Measurements from ENCODE around the gene SLC35B3.
"Not testable (repeated sequence)": the region's sequence is repeated elsewhere in the genome, so short reads cannot be mapped to it uniquely, and the experiment has no call there.

The SLC35B3 gene

GRCh38 chr6:8435093-8435844, at the start of gene SLC35B3:
SLC35B3 (minus strand) TSS chr6:8435545.
- peak; percentile 96 for DNase-seq (ENCODE audit: low read depth, low spot score)

GRCh38 chr6:8483650-8484049, 48.3 kb upstream of the SLC35B3 start:
- no peak for DNase-seq (ENCODE audit: low read depth, low spot score)

- no peak for DNase-seq (ENCODE audit: low read depth, low spot score)
Observed at GRCh38 chr6:8481727-8482126, 46.4 kb upstream of the SLC35B3 start.

DNA sequence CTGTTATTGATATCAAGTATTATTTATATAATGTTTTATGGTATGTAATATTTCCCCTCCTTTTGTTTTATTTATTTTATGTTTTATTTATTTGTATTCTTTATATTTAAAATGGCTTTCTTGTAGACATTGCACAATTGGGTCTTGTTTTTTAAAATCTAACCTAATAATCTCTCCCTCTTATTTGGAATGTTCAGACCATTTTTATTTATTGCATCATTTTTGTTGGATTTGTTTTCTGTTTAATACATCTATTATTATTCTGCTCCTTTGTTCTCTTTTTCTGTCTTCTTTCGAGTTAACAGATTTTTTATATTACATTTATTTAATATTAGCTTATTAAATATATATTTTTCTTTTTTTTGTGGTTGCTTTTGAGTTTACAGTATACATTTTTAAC, 43.1 kb upstream of the SLC35B3 start:
- no peak for DNase-seq (ENCODE audit: low read depth, low spot score)

GRCh38 chr6:8476656-8477055, 41.3 kb upstream of the SLC35B3 start:
- no peak for DNase-seq (ENCODE audit: low read depth, low spot score)

DNA sequence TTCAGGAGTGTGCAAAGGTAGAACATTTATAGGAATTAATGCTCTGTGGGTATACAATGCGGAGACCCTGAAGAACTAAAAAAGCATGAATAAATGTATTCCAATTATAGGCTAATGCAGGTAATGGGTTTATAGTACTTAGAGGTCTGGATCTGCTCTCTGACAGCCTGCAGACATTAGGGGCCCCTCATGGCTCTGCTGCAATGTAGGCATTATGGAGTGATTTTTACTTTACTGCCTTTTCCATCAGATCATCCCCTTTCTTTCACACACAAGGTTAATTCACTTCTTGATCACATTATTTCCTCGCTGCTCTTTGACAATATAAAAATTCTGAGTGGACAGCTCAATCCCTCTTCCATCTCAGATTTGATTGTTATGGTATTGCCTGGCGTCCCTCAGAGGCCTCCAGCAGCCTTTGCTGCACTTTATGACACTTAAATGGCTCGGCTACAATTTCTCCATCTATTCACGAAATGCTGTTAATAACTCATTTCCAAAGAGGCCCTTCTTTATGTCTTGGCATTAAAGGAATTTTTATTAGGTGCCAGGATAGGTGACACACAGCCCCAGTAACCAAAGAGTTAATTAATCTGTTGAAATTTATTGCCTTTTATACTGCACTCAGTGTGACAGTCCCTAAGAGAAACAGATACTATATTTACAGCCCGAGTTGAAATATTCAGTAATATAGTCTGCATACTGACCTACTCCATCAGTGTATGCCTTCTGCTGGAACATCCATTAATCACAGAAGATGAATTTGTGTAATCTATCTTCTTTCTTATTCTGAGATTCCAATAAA, 33.4 kb upstream of the SLC35B3 start:
- no peak for DNase-seq (ENCODE audit: low read depth, low spot score)

- no peak for DNase-seq (ENCODE audit: low read depth, low spot score)
Observed at GRCh38 chr6:8462694-8463093, 27.3 kb upstream of the SLC35B3 start.

DNA sequence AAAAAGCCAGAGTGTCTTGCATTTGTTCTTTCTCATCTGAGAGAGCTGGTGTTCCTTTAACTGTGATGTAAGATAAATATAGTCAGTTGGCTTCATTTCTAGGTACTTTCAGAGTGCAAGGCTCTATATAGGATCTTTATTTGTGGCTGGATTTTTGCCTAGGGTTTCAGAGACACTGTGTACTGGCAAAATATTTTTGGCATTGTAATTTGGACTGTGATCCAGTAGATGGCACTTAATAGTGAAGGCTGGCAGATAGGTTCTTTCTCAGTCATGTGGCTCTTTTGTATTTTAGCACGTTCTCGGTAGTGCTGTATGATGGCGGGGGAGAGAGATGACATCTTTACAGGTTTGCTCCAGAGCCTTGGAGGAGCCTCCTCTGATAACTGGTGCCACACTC, 26.8 kb upstream of the SLC35B3 start:
- no peak for DNase-seq (ENCODE audit: low read depth, low spot score)

DNA sequence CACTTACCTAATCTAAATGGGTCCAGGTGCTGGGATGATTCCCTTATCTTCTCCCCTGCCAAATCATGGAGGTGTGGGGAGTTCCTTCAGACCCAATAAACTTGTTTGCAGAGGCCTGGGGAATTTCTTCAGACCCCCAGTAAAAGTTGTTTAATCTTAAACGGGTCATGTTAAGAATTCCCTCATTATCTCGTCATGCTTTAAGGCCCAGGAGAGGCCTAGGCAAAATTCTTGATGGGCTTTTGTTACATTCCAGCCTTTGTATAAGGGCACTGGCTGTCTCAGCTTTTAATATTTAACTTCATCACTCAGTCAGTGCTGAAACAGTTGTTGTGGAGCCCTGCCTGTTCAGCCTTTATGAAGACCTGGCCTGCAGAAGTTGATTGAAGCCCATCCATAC, 11.0 kb upstream of the SLC35B3 start:
- no peak for DNase-seq (ENCODE audit: low read depth, low spot score)

- not testable (repeated sequence) for DNase-seq (ENCODE audit: low read depth, low spot score)
Observed at GRCh38 chr6:8445930-8446329, 10.6 kb upstream of the SLC35B3 start.

DNA sequence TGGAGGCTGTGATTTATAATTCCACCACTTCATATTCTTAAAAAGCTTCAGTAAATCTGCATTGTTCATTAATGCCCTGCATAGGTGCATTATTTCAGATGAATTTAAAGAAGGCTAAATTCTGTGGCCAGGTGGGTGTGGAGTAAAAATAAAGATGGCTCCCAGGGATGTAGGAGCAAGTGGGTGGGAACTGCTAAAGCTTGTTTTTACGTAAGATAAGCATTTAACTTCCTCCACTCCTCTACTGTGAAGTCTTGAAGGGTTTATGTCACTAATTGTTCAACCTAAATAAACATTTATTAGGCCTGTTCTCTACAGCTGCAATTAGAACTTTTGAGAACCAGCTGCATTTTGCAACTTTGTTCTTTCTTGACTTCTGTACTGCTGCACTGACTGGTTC, 6.8 kb upstream of the SLC35B3 start:
- no peak for DNase-seq (ENCODE audit: low read depth, low spot score)

DNA sequence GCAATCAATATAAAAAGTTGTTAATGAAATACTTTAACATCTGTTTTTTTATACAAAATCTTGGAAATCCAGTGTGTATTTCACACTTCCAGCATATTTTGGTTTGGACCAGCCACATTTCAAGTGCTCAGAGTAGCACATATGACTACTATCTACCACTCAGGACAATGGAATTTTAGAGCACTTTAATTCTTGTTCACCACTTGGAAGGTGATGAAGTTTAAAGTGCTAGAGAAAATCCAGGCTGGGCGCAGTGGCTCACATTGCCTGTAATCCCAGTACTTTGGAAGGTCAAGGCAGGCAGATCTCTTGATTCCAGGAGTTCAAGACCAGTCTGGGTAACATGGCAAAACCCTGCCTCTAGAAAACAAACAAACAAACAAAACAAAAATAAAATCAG, 6.1 kb upstream of the SLC35B3 start:
- DNase-seq (ENCODE audit: low read depth, low spot score) = no peak

DNA sequence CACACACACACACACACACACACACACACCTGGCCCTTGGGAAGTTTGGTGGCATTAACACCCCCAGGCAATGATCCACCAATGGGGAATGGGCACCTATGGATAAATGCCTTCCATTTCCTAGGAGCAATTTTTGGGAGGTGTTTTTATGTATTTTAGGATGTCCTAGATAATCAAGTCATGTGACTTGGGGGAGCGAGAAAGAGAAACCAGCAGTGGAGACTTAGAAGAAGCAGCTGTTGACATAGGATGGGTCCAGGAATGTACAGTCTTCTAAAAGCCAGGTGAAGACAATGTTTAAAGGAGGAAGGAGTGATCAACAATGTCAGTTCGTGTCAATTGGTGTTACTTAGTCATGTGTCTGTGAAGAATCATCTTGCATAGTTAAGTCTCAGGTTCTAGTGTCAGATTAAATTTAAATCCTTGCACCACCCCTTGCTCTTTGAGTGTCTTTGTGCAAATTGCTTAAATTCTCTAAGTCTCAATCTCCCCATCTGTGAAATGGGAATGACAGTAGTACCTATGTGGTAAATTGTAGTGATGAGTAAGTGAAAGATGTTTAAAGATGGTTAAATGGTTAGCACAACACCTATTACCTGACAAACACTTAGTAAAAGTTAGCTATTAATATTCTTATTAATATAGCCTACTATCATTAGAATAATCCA, 4.4 kb upstream of the SLC35B3 start:
- no peak for DNase-seq (ENCODE audit: low read depth, low spot score)

DNA sequence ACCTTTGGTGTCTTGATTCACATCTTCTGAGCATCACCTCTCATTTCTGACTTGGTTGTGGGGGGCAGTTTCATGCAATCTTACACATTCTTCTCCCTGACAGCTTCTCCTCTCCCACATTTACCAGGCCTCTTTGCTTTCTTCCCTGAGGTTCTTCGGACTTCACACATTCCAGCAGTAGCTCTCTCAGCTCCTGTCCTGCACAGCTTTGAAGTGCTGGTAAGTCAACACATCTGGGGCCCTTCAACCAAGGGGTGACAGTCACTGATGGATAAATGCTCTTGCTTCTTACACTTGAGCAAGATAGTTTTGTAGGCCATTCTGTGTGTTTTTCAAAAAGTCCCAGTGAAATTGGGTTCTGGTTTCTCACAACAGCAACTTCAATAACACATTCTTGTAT, 2.5 kb upstream of the SLC35B3 start:
- DNase-seq (ENCODE audit: low read depth, low spot score) = no peak

GRCh38 chr6:8436966-8437365, 1.6 kb upstream of the SLC35B3 start:
- no peak for DNase-seq (ENCODE audit: low read depth, low spot score)

- DNase-seq (ENCODE audit: low read depth, low spot score) = no peak
Observed at GRCh38 chr6:8435845-8436168, 462 bp upstream of the SLC35B3 start.

GRCh38 chr6:8434727-8435092, 635 bp downstream of the SLC35B3 start:
- no peak for DNase-seq (ENCODE audit: low read depth, low spot score)

GRCh38 chr6:8432614-8433013, 2.7 kb downstream of the SLC35B3 start:
- no peak for DNase-seq (ENCODE audit: low read depth, low spot score)

GRCh38 chr6:8429821-8430220, 5.5 kb downstream of the SLC35B3 start:
- no peak for DNase-seq (ENCODE audit: low read depth, low spot score)

DNA sequence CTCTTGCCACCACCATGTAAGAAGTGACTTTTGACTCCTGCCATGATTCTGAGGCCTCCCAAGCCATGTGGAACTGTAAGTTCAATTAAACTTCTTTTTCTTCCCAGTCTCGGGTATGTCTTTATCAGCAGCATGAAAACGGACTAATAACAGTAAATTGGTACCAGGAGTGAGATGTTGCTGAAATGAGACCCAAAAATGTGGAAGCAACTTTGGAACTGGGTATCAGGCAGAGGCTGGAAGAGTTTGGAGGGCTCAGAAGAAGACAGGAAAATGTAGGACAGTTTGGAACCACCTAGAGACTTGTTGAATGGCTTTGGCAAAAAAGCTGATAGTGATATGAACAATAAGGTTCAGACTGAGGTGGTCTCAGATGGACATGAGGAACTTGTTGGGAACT, 8.8 kb downstream of the SLC35B3 start:
- DNase-seq (ENCODE audit: low read depth, low spot score) = not testable (repeated sequence)

GRCh38 chr6:8420031-8420588, 15.2 kb downstream of the SLC35B3 start:
- no peak for DNase-seq (ENCODE audit: low read depth, low spot score)

- DNase-seq (ENCODE audit: low read depth, low spot score) = no peak
Observed at GRCh38 chr6:8415913-8416312, 19.4 kb downstream of the SLC35B3 start.
